H1 (cell line): ENCODE measurements around the gene SPARC. TPM values are rescaled to one million over a fixed set of nuclear protein-coding genes. Genes with fewer than 3 reads are reported as not detected.

Experiments used
- FOSL1 ChIP-seq: IDR thresholded peaks from 2 replicates; pipeline ENCODE4 v1.6.1; 2011; ENCODE audit warnings: mild to moderate bottlenecking, low read depth, low read length, moderate library complexity; ENCODE audit not compliant: insufficient read depth
- KDM4A ChIP-seq: IDR thresholded peaks from one replicate; pipeline ENCODE4 v1.7.1; 2012; ENCODE audit warnings: low read depth, mild to moderate bottlenecking, moderate library complexity, low read length, inconsistent platforms; ENCODE audit not compliant: severe bottlenecking
- NANOG ChIP-seq: IDR thresholded peaks from 2 replicates; pipeline ENCODE4 v1.6.1; 2011; ENCODE audit warnings: low read length, low read depth, mild to moderate bottlenecking, inconsistent platforms; ENCODE audit not compliant: insufficient read depth, poor library complexity, severe bottlenecking
- POLR2AphosphoS5 ChIP-seq: IDR thresholded peaks from 2 replicates; pipeline ENCODE4 v1.6.1; 2011; ENCODE audit warnings: low read depth, low read length
- SIX5 ChIP-seq: IDR thresholded peaks from 2 replicates; pipeline ENCODE4 v1.6.1; 2011; ENCODE audit warnings: mild to moderate bottlenecking, low read depth, low read length
- SP1 ChIP-seq: IDR thresholded peaks from 2 replicates; pipeline ENCODE4 v1.6.1; 2011; ENCODE audit warnings: low read depth, low read length
- TEAD4 ChIP-seq: IDR thresholded peaks from 2 replicates; pipeline ENCODE4 v1.6.1; 2012; ENCODE audit warnings: low read depth, low read length, inconsistent platforms, mixed read lengths
- polyA plus RNA-seq, 7 experiments: library from polyadenylated mRNA; depleted of rRNA in 3 of 7; stranded (reverse) in 5 of 7; unstranded in 2 of 7; fragments of >200 nt in 5 of 7; fragments of 200-250 nt in 2 of 7; gene quantifications; 1 replicate in 5 of 7; 2 replicates in 1 of 7; 4 replicates in 1 of 7; pipeline versions ENCODE4 v1.2.1 to v1.2.3, GENCODE V29; 2011 to 2013; ENCODE audit warnings: missing spikeins in 2 of 7, mixed read lengths in 2 of 7
- total RNA-seq: library from RNA; stranded (reverse); fragmentation: NEBNext Ultra II Directional; extraction: Animal tissue kit (Norgen Biotek cat#: 25700); gene quantifications from 2 replicates; pipeline ENCODE4 v1.2.1, GENCODE V29; 2021
- TF ChIP-seq, protein P1 (sequence below): fragments of 300-600 bp; sonication (generic); IDR thresholded peaks from 2 replicates; pipeline ENCODE4 v1.7.1; 2012; ENCODE audit warnings: low read length, moderate library complexity, mild to moderate bottlenecking, inconsistent platforms; ENCODE audit not compliant: insufficient replicate concordance
- TF ChIP-seq, protein P2 (sequence below): IDR thresholded peaks from 2 replicates; pipeline ENCODE4 v1.6.1; 2012; ENCODE audit warnings: inconsistent platforms
- TF ChIP-seq, protein P3 (sequence below): IDR thresholded peaks from 2 replicates; pipeline ENCODE4 v1.6.1; 2012; ENCODE audit warnings: inconsistent platforms

SPARC gene
- total and polyA plus RNA-seq, 2 of the 8 experiments (the other 6 are each of a cell fraction or from before 2014, with no cell fraction given) = 375 to 438 TPM

DNA sequence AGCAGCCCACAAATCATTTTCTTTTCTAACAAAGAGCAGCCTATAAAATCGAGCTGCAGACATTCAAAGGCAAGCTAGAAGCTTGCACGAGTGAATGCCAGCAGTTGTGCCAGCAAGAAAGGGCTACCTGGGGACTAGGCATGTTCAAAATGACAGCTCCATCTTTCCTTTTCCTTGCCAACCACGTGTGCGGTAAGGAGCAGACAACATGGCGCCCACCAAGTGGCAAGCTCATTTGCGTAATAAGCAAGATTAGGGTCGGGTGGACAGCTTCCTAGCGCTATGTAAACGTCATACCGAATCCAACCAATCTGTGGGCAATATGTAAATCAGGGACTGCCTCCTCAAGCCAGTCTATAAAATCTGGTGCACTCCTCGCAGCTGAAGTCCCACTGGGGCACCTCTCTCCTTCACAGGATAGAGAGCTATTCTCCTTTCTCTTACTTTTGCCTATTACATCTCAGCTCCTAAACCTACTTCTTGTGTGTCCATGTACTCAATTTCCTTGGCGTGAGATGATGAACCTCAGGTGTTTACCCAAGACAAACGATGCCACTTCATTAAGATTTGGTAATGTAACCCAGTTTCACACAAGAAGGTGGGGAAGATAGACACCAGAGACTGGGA, 22.5 kb upstream of the SPARC start (continued):
- TF ChIP-seq, protein P1, sequence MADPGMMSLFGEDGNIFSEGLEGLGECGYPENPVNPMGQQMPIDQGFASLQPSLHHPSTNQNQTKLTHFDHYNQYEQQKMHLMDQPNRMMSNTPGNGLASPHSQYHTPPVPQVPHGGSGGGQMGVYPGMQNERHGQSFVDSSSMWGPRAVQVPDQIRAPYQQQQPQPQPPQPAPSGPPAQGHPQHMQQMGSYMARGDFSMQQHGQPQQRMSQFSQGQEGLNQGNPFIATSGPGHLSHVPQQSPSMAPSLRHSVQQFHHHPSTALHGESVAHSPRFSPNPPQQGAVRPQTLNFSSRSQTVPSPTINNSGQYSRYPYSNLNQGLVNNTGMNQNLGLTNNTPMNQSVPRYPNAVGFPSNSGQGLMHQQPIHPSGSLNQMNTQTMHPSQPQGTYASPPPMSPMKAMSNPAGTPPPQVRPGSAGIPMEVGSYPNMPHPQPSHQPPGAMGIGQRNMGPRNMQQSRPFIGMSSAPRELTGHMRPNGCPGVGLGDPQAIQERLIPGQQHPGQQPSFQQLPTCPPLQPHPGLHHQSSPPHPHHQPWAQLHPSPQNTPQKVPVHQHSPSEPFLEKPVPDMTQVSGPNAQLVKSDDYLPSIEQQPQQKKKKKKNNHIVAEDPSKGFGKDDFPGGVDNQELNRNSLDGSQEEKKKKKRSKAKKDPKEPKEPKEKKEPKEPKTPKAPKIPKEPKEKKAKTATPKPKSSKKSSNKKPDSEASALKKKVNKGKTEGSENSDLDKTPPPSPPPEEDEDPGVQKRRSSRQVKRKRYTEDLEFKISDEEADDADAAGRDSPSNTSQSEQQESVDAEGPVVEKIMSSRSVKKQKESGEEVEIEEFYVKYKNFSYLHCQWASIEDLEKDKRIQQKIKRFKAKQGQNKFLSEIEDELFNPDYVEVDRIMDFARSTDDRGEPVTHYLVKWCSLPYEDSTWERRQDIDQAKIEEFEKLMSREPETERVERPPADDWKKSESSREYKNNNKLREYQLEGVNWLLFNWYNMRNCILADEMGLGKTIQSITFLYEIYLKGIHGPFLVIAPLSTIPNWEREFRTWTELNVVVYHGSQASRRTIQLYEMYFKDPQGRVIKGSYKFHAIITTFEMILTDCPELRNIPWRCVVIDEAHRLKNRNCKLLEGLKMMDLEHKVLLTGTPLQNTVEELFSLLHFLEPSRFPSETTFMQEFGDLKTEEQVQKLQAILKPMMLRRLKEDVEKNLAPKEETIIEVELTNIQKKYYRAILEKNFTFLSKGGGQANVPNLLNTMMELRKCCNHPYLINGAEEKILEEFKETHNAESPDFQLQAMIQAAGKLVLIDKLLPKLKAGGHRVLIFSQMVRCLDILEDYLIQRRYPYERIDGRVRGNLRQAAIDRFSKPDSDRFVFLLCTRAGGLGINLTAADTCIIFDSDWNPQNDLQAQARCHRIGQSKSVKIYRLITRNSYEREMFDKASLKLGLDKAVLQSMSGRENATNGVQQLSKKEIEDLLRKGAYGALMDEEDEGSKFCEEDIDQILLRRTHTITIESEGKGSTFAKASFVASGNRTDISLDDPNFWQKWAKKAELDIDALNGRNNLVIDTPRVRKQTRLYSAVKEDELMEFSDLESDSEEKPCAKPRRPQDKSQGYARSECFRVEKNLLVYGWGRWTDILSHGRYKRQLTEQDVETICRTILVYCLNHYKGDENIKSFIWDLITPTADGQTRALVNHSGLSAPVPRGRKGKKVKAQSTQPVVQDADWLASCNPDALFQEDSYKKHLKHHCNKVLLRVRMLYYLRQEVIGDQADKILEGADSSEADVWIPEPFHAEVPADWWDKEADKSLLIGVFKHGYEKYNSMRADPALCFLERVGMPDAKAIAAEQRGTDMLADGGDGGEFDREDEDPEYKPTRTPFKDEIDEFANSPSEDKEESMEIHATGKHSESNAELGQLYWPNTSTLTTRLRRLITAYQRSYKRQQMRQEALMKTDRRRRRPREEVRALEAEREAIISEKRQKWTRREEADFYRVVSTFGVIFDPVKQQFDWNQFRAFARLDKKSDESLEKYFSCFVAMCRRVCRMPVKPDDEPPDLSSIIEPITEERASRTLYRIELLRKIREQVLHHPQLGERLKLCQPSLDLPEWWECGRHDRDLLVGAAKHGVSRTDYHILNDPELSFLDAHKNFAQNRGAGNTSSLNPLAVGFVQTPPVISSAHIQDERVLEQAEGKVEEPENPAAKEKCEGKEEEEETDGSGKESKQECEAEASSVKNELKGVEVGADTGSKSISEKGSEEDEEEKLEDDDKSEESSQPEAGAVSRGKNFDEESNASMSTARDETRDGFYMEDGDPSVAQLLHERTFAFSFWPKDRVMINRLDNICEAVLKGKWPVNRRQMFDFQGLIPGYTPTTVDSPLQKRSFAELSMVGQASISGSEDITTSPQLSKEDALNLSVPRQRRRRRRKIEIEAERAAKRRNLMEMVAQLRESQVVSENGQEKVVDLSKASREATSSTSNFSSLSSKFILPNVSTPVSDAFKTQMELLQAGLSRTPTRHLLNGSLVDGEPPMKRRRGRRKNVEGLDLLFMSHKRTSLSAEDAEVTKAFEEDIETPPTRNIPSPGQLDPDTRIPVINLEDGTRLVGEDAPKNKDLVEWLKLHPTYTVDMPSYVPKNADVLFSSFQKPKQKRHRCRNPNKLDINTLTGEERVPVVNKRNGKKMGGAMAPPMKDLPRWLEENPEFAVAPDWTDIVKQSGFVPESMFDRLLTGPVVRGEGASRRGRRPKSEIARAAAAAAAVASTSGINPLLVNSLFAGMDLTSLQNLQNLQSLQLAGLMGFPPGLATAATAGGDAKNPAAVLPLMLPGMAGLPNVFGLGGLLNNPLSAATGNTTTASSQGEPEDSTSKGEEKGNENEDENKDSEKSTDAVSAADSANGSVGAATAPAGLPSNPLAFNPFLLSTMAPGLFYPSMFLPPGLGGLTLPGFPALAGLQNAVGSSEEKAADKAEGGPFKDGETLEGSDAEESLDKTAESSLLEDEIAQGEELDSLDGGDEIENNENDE = no peak
- TF ChIP-seq TEAD4 (no peak), FOSL1 (no peak), SIX5 (no peak), SP1 (no peak), POLR2AphosphoS5 (no peak), NANOG (no peak), KDM4A (no peak)
- TF ChIP-seq, protein P2, sequence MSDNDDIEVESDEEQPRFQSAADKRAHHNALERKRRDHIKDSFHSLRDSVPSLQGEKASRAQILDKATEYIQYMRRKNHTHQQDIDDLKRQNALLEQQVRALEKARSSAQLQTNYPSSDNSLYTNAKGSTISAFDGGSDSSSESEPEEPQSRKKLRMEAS = no peak
- TF ChIP-seq, protein P3, sequence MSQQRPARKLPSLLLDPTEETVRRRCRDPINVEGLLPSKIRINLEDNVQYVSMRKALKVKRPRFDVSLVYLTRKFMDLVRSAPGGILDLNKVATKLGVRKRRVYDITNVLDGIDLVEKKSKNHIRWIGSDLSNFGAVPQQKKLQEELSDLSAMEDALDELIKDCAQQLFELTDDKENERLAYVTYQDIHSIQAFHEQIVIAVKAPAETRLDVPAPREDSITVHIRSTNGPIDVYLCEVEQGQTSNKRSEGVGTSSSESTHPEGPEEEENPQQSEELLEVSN = no peak
